GM21723 (cell line): Measurements from ENCODE around the gene YIPF2.
"Not testable (repeated sequence)": the region's sequence is repeated elsewhere in the genome, so short reads cannot be mapped to it uniquely, and the experiment has no call there.

Experiments used
- ATAC-seq: cut with Tn5 transposase; IDR thresholded peaks from one replicate; pipeline ENCODE4 v1.9.1; 2021; ENCODE audit warnings: mild to moderate bottlenecking, moderate library complexity; ENCODE audit not compliant: unreplicated experiment

The YIPF2 gene

GRCh38 chr19:10877608-10878007 lies 50.8 kb downstream of the YIPF2 start:
- ATAC-seq, result not testable (repeated sequence)

DNA sequence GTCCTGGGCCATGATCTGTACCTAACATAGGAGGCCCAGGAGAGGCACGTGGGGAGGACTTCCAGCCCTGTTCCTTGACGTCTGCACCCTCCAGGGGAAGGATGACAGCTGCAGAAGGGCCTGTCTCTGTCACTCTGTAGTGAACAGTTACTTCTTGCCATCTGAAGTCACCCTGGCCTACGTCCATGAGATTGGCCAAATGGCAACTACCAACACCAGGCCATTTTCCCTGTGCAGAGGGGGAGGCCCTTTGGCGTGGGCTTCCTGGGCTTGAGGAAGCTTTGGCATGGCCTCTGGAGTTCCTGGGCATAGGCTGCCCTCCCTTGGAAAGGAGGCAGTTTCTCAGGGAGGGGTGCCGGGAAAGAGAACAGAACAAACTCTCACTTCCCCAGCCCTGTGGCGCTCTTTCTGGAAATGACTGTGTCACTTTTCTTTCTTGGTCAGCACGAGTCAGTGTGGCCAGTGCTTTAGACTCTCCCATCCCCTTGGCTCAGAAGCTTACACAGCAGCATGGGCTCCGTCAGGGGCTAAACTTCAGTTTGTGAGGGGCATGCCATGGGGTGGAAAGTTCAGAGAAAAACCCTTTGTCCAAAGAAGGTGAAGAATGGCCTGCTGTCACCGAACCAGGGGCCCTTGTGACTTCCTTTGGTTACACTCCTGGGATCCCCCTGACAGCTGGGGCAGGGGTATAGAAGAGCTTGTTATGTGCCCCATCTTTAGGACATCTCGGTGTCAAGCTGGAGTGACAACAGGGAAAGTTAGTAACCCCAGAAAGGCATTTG lies 51.8 kb downstream of the YIPF2 start:
- peak; percentile 52 for ATAC-seq

DNA sequence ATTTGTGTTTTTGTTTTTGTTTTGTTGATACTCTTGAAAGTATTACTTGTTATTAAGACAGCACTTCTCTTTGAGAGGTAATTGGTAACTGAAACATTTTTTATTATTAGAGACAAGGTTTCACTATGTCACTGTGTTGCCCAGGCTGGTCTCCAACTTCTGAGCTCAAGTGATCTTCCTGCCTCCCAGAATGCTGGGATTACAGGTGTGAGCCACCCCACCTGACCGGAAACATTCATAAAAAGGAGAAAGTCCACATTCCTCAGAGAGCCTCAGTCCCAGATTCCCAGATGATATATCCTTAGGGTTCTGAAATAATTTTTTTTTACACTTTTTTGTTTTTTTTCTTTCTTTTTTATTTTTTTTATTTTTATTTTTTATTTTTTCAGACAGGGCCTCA lies 54.4 kb downstream of the YIPF2 start:
- no peak for ATAC-seq

- ATAC-seq, result no peak
Measured at GRCh38 chr19:10872546-10873107, 55.8 kb downstream of the YIPF2 start.
